H9 (cell line): ENCODE measurements around the gene AXL. TPM values are rescaled to one million over a fixed set of nuclear protein-coding genes. Genes with fewer than 3 reads are reported as not detected.

ENCODE experiments used
- DNase-seq: peaks from one replicate; pipeline ENCODE4 v3.0.0-alpha.2; 2017
- H2AFZ ChIP-seq: one replicate; pipeline ENCODE4 v1.6.1; 2013; ENCODE audit warnings: mild to moderate bottlenecking, low read length, control low read depth, moderate library complexity
- H2AK5ac ChIP-seq: 2 replicates; pipeline ENCODE4 v1.6.1; 2013; ENCODE audit warnings: low read length, control low read depth, mixed read lengths; ENCODE audit not compliant: insufficient read length
- H2BK120ac ChIP-seq: one replicate; pipeline ENCODE4 v1.6.1; 2013; ENCODE audit warnings: low read depth, mild to moderate bottlenecking, low read length, control low read depth, inconsistent platforms; ENCODE audit not compliant: poor library complexity, severe bottlenecking
- H2BK12ac ChIP-seq: 2 replicates; pipeline ENCODE4 v1.6.1; 2013; ENCODE audit warnings: low read length, control low read depth, mixed read lengths, low read depth; ENCODE audit not compliant: insufficient read length
- H2BK15ac ChIP-seq: 2 replicates; pipeline ENCODE4 v1.6.1; 2013; ENCODE audit warnings: low read depth, low read length, control low read depth
- H2BK20ac ChIP-seq: one replicate; pipeline ENCODE4 v1.6.1; 2013; ENCODE audit warnings: low read depth, mild to moderate bottlenecking, low read length, control low read depth, inconsistent platforms; ENCODE audit not compliant: poor library complexity, severe bottlenecking
- H2BK5ac ChIP-seq: 2 replicates; pipeline ENCODE4 v1.6.1; 2013; ENCODE audit warnings: low read length, control low read depth, mixed read lengths; ENCODE audit not compliant: insufficient read length
- H3K14ac ChIP-seq: 2 replicates; pipeline ENCODE4 v1.6.1; 2013; ENCODE audit warnings: low read length, control low read depth; ENCODE audit not compliant: insufficient read depth
- H3K18ac ChIP-seq: 2 replicates; pipeline ENCODE4 v1.6.1; 2013; ENCODE audit warnings: low read depth, mild to moderate bottlenecking, mixed read lengths, low read length, control low read depth; ENCODE audit not compliant: insufficient read length
- H3K23ac ChIP-seq: 2 replicates; pipeline ENCODE4 v1.6.1; 2013; ENCODE audit warnings: low read length, control low read depth, mixed read lengths, low read depth; ENCODE audit not compliant: insufficient read length
- H3K23me2 ChIP-seq: 2 replicates; pipeline ENCODE4 v1.6.1; 2013; ENCODE audit warnings: low read depth, mild to moderate bottlenecking, mixed read lengths, low read length, control low read depth; ENCODE audit not compliant: insufficient read length, poor library complexity, severe bottlenecking
- H3K27ac ChIP-seq: 2 replicates; pipeline ENCODE4 v1.5.1; 2013; ENCODE audit warnings: low read length, control low read depth, mixed read lengths, low read depth; ENCODE audit not compliant: insufficient read length
- H3K27me3 ChIP-seq: 2 replicates; pipeline ENCODE4 v1.6.1; 2013; ENCODE audit warnings: low read length, control low read depth, inconsistent platforms; ENCODE audit not compliant: insufficient read depth
- H3K4ac ChIP-seq: 2 replicates; pipeline ENCODE4 v1.6.1; 2013; ENCODE audit warnings: low read depth, mild to moderate bottlenecking, control low read depth, inconsistent platforms, low read length, moderate library complexity
- H3K4me1 ChIP-seq: 2 replicates; pipeline ENCODE4 v1.6.1; 2013; ENCODE audit warnings: low read length, control low read depth, inconsistent platforms; ENCODE audit not compliant: insufficient read depth
- H3K4me2 ChIP-seq: 2 replicates; pipeline ENCODE4 v1.6.1; 2013; ENCODE audit warnings: low read length, control low read depth, mixed read lengths; ENCODE audit not compliant: insufficient read length, insufficient read depth
- H3K56ac ChIP-seq: 2 replicates; pipeline ENCODE4 v1.6.1; 2013; ENCODE audit warnings: low read depth, mild to moderate bottlenecking, mixed read lengths, low read length, control low read depth; ENCODE audit not compliant: insufficient read length
- H3K79me1 ChIP-seq: 2 replicates; pipeline ENCODE4 v1.6.1; 2013; ENCODE audit warnings: low read depth, mild to moderate bottlenecking, moderate library complexity, low read length, control low read depth, inconsistent platforms; ENCODE audit not compliant: insufficient read depth, poor library complexity, severe bottlenecking
- H3K79me2 ChIP-seq: 2 replicates; pipeline ENCODE4 v1.6.1; 2013; ENCODE audit warnings: low read length, control low read depth, inconsistent platforms; ENCODE audit not compliant: insufficient read depth
- H3K9ac ChIP-seq: 2 replicates; pipeline ENCODE4 v1.6.1; 2013; ENCODE audit warnings: low read length, control low read depth, mixed read lengths; ENCODE audit not compliant: insufficient read length; ENCODE audit errors: extremely low read depth
- H3K9me3 ChIP-seq: one replicate; pipeline ENCODE4 v1.6.1; 2013; ENCODE audit warnings: low read depth, low read length, inconsistent platforms; ENCODE audit not compliant: control insufficient read depth
- H3T11ph ChIP-seq: one replicate; pipeline ENCODE4 v1.6.1; 2013; ENCODE audit warnings: mild to moderate bottlenecking, low read length, control low read depth, inconsistent platforms
- H4K20me1 ChIP-seq: one replicate; pipeline ENCODE4 v1.6.1; 2013; ENCODE audit not compliant: control insufficient read depth, insufficient read length, insufficient read depth
- H4K5ac ChIP-seq: 2 replicates; pipeline ENCODE4 v1.6.1; 2013; ENCODE audit warnings: low read depth, mild to moderate bottlenecking, mixed read lengths, low read length, control low read depth; ENCODE audit not compliant: insufficient read length
- H4K8ac ChIP-seq: replicated peaks from 2 replicates; pipeline ENCODE4 v1.6.1; 2013; ENCODE audit warnings: low read length, control low read depth, mixed read lengths, low read depth; ENCODE audit not compliant: insufficient read length
- H4K91ac ChIP-seq: 2 replicates; pipeline ENCODE4 v1.6.1; 2013; ENCODE audit warnings: low read depth, mild to moderate bottlenecking, moderate library complexity, mixed read lengths, low read length, control low read depth; ENCODE audit not compliant: insufficient read length
- H3K27ac Mint-ChIP-seq, 3 experiments: 2 replicates in 2 of 3; 3 replicates in 1 of 3; pipeline ENCODE4 v1.8.0; 2020 to 2021; ENCODE audit warnings: mixed read lengths in 3 of 3, mild to moderate bottlenecking in 1 of 3, moderate library complexity in 1 of 3
- H3K27me3 Mint-ChIP-seq: 2 replicates; pipeline ENCODE4 v1.8.0; 2021; ENCODE audit warnings: low read depth, mild to moderate bottlenecking, moderate library complexity, mixed read lengths
- H3K36me3 Mint-ChIP-seq, 3 experiments: 2 replicates in 2 of 3; 3 replicates in 1 of 3; pipeline ENCODE4 v1.8.0; 2020 to 2021; ENCODE audit warnings: low read depth in 3 of 3, mixed read lengths in 3 of 3; ENCODE audit not compliant: insufficient read depth in 1 of 3
- H3K4me1 Mint-ChIP-seq, 2 experiments: 2 replicates each; pipeline ENCODE4 v1.8.0; 2020; ENCODE audit warnings: mixed read lengths in 2 of 2
- H3K4me3 Mint-ChIP-seq, 2 experiments: 2 replicates in 1 of 2; 3 replicates in 1 of 2; pipeline ENCODE4 v1.8.0; 2020 to 2021; ENCODE audit warnings: mild to moderate bottlenecking in 2 of 2, mixed read lengths in 2 of 2, moderate library complexity in 1 of 2
- H3K9me3 Mint-ChIP-seq, 2 experiments: 2 replicates in 1 of 2; 3 replicates in 1 of 2; pipeline ENCODE4 v1.8.0; 2020; ENCODE audit warnings: mild to moderate bottlenecking in 2 of 2, mixed read lengths in 2 of 2, moderate library complexity in 1 of 2
- WGBS: extraction: QIAGEN DNeasy Blood & Tissue Kit; methylation state at CpG from one replicate; pipeline ENCODE4 v1.1.7; 2013; ENCODE audit warnings: missing lambda C conversion rate, low lambda C conversion rate, mixed read lengths; ENCODE audit not compliant: insufficient read length; ENCODE audit errors: extremely low coverage; 5-methylcytosine and 5-hydroxymethylcytosine counted together
- total RNA-seq: library from RNA; stranded (reverse); gene quantifications from 2 replicates; pipeline ENCODE4 v1.2.1, GENCODE V29; 2021
- TF ChIP-seq, protein P1 (sequence below): fragments of 200-600 bp; sonication (generic); conservative IDR thresholded peaks from 3 replicates; pipeline ENCODE4 v1.8.0; 2021; ENCODE audit warnings: antibody characterized with exemption, mild to moderate bottlenecking

The AXL gene
- total RNA-seq, 1 experiment from 2014 or later, result 29.4 TPM

DNA sequence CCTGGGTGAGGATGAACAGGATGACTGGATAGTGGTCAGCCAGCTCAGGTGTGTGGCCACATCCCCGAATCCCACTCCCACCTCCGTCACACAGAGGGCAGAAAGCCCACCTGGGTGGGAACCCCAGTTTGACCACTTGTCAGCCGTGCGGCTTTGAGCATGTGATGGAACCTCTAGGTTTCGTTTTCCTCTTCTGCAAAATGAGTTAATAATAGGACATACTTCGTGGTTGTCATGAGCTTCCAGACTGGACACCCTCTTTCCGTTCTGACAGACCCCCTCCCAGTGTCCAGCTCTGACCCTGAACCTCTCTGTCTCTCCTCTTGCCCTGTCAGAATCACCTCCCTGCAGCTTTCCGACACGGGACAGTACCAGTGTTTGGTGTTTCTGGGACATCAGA lies 1.8 kb downstream of the AXL start:
- Mint-ChIP-seq H3K36me3 (peaks cover 12 to 20% (median 13%) of the 10 kb centered on the region in 3 experiments), H3K9me3 (peaks cover 0 to 2% of the 10 kb centered on the region in 2 experiments; a peak in 3 of 5 replicates), H3K27me3 (peaks cover 6% of the 10 kb centered on the region), H3K27ac (0 out of 7 replicates have a peak overlapping the region, but pooled peaks of 2 of the 3 experiments have one; percentile 3 to 90), H3K4me3 (peak overlapping the region; percentile 43 to 45; a peak in 4 of 5 replicates), H3K4me1 (peaks cover 54 to 67% of the 10 kb centered on the region in 2 experiments)
- H3K4ac ChIP-seq, result no peak overlapping the region
- H3K23ac ChIP-seq, result no peak overlapping the region
- no peak overlapping the region for H4K8ac ChIP-seq
- no peak overlapping the region for H3K14ac ChIP-seq
- peak overlapping the region; percentile 4 for H3K9ac ChIP-seq
- H3K9me3 ChIP-seq, result no peaks in the 10 kb centered on the region
- H4K20me1 ChIP-seq, result no peaks in the 10 kb centered on the region
- H3K79me2 ChIP-seq, result no peaks in the 10 kb centered on the region
- no peak overlapping the region for H3K27ac ChIP-seq
- H4K91ac ChIP-seq, result no peak overlapping the region
- no peak for DNase-seq
- TF ChIP-seq, protein P1, sequence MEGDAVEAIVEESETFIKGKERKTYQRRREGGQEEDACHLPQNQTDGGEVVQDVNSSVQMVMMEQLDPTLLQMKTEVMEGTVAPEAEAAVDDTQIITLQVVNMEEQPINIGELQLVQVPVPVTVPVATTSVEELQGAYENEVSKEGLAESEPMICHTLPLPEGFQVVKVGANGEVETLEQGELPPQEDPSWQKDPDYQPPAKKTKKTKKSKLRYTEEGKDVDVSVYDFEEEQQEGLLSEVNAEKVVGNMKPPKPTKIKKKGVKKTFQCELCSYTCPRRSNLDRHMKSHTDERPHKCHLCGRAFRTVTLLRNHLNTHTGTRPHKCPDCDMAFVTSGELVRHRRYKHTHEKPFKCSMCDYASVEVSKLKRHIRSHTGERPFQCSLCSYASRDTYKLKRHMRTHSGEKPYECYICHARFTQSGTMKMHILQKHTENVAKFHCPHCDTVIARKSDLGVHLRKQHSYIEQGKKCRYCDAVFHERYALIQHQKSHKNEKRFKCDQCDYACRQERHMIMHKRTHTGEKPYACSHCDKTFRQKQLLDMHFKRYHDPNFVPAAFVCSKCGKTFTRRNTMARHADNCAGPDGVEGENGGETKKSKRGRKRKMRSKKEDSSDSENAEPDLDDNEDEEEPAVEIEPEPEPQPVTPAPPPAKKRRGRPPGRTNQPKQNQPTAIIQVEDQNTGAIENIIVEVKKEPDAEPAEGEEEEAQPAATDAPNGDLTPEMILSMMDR, result no peak
- H2BK120ac ChIP-seq, result no peak overlapping the region
- H3K79me1 ChIP-seq, result no peaks in the 10 kb centered on the region
- no peak overlapping the region for H2BK12ac ChIP-seq
- H3K18ac ChIP-seq, result no peak overlapping the region
- H2BK5ac ChIP-seq, result no peak overlapping the region
- no peak overlapping the region for H4K5ac ChIP-seq
- WGBS, result no CpG with 5 or more reads among the region's 9 CpGs
- H2AFZ ChIP-seq, result no peak overlapping the region
- H2AK5ac ChIP-seq, result no peak overlapping the region
- H3K27me3 ChIP-seq, result no peaks in the 10 kb centered on the region
- H3K56ac ChIP-seq, result no peak overlapping the region
- H3K4me1 ChIP-seq, result peaks cover 5% of the 10 kb centered on the region; the same call in 1 of the 2 replicates
- no peak overlapping the region for H2BK15ac ChIP-seq
- H3K4me2 ChIP-seq, result no peak overlapping the region
- H3T11ph ChIP-seq, result no peak overlapping the region
- peaks cover 11% of the 10 kb centered on the region for H3K23me2 ChIP-seq
- no peak overlapping the region for H2BK20ac ChIP-seq
